NK-92 treated with Interleukin-12 subunit alpha and Interleukin-12 subunit beta, amount 100 ng/mL, for 24 hours (cell line): ENCODE data around the gene VKORC1.

Experiments used
- DNase-seq: peaks from one replicate; lab custom pipeline; 2025; lab: John Stamatoyannopoulos, UW

Gene VKORC1

DNA sequence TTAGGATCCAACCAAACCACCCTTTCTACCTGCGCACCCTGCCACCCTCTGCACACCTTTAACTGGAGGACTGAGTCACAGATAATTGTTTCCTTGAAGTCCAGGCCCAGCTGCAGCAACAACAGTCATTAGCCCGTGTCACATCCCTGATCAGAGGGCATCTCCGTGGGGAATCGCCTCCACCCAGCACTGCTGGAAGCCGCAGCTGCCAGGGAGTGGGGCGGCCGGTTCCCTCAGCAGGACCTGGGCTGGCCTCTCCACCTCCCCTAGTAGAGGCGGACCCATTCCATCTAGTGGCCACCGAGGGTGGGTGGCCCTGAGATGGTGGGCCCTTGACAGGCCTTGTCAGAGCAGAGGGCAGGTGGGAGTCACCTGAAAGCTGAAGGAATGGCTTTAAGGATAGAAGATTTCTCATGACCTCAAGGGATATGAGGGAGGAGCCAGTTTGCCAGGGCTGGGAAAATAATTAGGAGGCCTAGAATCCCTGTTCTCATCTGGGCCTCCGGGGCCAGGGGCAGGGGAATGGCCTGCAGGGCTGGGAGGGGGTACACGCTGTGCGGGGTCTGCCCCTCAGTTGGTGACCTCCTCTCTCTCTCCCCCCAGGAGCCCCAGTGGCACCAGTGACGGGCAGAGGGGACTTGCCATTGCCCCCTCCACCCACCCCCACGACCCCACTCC lies 12.1 kb downstream of the VKORC1 start:
- no peak for DNase-seq

DNA sequence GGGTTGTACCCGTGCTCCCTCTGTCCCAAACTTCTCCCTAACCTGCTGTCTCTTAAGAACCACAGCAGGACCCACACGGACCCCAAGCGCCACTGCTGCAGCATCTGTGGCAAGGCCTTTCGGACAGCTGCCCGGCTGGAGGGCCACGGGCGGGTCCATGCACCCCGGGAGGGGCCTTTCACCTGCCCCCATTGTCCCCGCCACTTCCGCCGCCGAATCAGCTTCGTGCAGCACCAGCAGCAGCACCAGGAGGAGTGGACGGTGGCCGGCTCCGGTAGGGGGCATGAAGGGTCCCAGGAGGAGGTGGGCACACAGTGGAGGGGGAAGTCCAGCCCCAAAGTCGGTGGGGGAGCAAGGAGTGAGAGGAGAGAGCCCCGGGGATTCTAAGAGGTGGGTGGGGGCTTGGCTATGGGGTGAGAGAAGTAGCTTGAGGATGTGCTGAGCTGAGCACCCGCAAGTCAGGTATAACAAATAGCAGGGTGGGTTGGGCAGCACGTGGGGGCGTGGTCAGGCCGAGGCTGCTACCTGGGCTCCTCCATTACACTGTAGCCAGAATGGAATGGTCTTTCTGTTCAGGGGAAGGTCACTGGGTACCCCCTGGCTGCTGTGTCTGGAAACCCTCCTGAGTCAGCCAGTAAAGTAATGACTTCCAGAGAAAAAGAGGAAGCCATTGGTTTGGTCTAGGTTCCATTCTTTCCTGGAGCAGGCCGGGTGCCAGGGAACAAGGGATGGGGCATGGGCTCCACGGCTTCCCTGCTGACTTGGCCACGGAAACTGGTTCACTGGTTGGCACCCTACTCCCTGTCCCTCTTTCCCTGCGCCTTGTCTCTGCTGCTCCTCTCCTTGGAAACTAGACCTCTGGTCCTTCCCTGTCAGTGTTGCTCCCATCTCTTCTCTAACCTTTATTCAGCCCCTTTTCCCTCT lies 12.9 kb downstream of the VKORC1 start:
- no peak for DNase-seq

DNA sequence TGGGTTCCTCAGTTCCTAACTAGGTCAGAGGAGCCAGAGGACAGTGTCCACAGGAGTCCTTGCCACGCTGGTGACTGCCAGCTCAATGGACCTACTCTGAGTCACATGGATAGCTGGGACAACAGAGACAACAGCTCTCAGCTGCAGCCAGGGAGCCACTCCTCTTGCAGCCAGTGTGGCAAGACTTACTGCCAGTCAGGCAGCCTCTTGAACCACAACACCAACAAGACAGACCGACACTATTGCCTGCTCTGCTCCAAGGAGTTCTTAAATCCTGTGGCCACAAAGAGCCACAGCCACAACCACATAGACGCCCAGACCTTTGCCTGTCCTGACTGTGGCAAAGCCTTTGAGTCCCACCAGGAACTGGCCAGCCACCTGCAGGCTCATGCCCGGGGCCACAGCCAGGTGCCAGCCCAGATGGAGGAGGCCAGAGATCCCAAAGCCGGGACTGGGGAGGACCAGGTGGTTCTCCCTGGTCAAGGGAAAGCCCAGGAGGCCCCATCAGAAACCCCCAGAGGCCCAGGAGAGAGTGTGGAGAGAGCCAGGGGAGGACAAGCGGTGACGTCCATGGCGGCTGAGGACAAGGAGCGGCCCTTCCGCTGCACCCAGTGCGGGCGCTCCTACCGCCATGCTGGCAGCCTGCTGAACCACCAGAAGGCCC lies 13.7 kb downstream of the VKORC1 start:
- DNase-seq: no peak

DNA sequence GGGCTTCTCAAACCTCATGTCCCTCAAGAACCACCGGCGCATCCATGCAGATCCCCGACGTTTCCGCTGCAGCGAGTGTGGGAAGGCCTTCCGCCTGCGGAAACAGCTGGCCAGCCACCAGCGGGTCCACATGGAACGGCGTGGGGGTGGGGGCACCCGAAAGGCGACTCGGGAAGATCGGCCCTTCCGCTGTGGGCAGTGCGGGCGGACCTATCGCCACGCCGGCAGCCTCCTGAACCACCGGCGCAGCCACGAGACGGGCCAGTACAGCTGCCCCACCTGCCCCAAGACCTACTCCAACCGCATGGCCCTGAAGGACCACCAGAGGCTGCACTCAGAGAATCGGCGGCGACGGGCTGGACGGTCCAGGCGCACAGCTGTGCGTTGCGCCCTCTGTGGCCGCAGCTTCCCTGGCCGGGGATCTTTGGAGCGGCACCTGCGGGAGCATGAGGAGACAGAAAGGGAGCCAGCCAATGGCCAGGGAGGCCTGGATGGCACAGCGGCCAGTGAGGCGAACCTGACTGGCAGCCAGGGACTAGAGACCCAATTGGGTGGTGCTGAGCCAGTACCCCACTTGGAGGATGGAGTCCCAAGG lies 14.5 kb downstream of the VKORC1 start:
- DNase-seq: no peak

DNA sequence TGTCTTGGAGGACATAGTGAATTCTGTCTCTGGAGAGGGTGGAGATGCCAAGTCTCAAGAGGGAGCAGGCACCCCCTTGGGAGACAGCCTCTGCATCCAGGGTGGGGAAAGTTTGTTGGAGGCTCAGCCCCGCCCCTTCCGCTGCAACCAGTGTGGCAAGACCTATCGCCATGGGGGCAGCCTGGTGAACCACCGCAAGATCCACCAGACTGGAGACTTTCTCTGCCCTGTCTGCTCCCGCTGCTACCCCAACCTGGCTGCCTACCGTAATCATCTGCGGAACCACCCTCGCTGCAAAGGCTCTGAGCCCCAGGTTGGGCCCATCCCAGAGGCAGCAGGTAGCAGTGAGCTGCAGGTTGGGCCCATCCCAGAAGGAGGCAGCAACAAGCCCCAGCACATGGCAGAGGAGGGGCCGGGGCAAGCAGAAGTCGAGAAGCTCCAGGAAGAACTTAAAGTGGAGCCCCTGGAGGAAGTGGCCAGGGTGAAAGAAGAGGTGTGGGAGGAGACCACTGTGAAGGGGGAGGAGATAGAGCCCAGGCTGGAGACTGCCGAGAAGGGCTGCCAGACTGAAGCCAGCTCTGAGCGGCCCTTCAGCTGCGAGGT lies 15.2 kb downstream of the VKORC1 start:
- DNase-seq: no peak

- no peak for DNase-seq
Measured at GRCh38 chr16:31078597-31079341, 15.8 kb downstream of the VKORC1 start.

DNA sequence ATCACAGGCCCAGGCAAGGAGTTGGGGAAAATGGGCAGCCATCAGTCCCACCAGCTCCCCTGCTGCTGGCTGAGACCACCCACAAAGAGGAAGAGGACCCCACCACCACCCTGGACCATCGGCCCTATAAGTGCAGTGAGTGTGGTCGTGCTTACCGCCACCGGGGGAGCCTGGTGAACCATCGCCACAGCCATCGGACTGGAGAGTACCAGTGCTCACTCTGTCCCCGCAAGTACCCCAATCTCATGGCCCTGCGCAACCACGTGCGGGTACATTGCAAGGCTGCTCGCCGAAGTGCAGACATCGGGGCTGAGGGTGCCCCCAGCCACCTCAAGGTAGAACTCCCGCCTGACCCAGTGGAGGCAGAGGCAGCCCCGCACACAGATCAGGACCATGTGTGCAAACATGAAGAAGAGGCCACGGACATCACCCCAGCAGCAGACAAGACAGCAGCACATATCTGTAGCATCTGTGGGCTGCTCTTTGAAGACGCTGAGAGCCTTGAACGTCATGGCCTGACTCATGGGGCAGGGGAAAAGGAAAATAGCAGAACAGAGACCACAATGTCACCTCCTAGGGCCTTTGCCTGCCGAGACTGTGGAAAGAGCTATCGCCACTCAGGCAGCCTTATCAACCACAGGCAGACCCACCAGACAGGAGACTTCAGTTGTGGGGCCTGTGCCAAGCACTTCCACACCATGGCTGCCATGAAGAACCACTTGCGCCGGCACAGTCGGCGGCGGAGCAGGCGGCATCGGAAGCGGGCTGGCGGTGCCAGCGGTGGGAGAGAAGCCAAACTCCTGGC lies 16.8 kb downstream of the VKORC1 start:
- DNase-seq: no peak

DNA sequence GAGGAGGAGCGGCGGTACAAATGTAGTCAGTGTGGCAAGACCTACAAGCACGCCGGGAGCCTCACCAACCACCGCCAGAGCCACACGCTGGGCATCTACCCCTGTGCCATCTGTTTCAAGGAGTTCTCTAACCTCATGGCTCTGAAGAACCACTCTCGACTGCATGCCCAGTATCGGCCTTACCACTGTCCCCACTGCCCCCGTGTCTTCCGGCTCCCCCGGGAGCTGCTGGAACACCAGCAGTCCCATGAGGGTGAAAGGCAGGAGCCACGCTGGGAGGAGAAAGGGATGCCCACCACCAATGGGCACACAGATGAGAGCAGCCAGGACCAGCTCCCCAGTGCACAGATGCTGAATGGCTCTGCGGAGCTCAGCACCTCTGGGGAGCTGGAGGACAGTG lies 17.6 kb downstream of the VKORC1 start:
- no peak for DNase-seq

DNA sequence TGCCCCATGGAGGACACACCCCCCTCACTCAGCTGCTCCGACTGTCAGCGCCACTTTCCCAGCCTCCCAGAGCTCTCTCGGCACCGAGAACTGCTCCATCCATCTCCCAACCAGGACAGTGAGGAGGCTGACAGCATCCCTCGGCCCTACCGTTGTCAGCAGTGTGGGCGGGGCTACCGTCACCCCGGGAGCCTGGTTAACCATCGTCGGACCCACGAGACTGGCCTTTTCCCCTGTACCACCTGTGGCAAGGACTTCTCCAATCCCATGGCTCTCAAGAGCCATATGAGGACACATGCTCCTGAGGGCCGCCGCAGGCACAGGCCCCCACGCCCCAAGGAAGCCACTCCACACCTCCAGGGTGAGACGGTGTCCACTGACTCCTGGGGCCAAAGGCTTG lies 18.3 kb downstream of the VKORC1 start:
- no peak for DNase-seq

- no peak for DNase-seq
Measured at GRCh38 chr16:31074814-31075183, 19.8 kb downstream of the VKORC1 start.

DNA sequence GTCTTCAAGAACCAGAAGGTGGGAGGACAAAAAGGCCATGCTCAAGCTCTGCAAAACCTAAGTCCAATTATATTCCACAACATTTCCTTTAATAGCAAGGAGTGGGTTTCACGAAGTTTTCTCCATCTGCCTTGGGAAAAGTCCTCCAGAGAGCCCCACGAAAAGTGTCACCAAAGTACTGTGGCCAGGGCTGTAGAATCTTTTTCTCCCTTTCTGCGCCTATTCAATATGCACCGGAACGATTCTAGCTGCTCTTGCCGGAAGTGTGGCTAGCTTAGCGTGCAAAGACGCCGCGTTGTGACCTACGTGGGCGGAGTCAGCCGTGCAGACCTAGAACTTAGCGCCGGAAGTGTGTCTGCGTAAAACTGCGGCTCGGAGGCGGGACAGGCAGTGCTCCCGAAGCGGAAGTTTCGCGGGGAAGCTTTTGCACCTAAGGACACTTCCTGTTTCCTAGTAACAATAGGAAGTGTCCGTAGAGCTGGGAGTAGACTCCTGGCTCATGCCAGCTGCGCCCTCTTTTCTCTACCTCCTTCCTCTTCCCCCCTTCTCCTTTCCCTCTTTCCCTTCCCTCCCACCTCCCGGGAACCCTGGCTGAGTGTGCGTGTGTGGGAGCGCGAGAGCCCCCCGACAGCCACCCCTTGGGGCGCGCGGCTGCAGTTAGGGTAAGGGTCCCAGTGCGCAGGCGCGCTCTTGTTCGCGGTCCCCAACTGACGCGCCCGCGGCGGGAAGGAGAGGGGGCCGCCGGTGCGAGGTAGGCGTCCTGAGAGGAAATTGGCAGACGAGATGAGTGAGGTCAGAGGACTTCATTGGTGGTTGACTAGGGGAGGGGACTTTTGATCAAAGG lies 20.4 kb downstream of the VKORC1 start, which contains the start of the genes ZNF646 and ZNF668:
Gene ZNF646, plus strand, starts transcription at position 453 of the 844 bp plus-strand sequence. CDS start 1,903 bp downstream, outside the sequence.
Gene ZNF668, minus strand, starts transcription at position 271 of the 844 bp plus-strand sequence. CDS start 9,781 bp downstream, outside the sequence.
- peak; percentile 98 for DNase-seq

GRCh38 chr16:31073142-31073969 lies 21.2 kb downstream of the VKORC1 start:
- DNase-seq: peak; percentile 87

DNA sequence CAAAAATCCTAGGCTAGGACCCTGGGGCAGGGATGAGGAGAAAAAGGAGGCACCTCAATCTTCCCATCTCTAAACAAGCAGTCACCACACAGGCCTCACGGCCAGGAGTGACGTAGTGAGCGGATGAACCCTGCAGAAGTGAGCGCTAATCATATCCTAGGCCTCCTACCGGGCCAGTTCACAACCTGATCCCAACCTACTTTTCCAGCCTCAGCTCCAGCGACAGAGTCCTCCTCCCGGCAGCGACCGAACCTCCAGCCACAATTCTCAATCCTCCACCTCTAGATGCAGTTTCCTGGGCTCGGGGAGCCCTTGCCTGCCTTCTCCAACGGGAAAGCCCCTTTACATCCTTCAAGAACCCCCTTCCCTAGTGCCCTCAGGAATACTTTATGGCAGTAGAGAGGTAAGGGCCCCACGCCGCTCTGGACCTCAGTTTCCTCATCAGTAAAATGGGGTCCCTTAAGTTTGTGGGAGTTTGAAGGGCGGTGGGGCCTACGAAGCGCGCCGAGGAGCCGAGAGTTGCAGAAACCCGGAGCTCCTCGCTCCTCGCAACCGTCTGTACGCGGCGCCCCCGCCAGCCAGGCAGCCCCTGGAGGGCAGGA lies 22.0 kb downstream of the VKORC1 start:
- DNase-seq: no peak

DNA sequence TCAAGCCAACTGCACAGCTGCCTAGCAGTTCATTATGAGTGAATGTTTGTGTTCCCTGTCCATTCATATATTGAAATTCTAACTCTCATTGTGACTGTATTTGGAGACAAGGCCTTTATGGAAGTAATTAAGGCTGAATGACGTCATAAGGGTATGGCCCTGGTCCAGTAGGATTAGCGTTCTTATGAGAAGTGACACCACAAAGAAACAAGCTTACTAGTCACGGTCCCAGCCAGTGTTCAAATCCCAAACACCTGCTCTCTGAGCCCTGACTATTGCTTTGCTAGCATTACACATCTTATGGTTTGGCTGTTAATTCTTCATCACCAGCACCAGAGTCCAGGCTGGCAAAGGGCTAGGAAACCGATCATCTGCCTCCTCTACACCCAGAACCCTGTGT lies 22.7 kb downstream of the VKORC1 start:
- DNase-seq: no peak

- no peak for DNase-seq
Measured at GRCh38 chr16:31067342-31067741, 27.3 kb downstream of the VKORC1 start.

DNA sequence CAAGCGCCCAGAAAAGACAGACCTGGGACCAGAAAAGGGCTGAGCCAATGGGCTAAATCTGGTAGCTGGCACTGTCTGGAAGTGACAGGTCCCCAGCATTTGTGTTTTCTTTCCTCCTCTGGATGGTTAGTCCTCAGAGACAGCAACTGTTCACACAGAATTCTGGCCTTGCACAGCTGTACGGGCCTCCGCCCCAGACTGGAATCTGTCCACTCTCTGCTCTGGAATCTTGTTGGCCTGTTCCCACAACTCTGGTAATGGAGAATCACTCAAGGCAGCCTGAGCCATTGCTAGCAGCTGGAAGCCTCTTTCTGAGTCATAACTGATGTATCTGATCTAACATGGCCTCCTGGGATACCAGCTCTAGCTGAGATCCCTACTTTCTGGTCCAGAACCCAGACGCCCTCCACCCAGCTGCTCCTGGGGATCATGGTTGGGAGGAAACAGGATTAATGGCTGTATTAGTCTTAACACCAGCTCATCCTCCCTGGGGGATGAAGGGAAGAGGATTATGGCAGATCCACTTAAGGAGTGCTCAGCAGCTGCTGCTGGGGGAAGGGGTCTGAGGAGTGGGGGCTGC lies 29.6 kb downstream of the VKORC1 start:
- no peak for DNase-seq

DNA sequence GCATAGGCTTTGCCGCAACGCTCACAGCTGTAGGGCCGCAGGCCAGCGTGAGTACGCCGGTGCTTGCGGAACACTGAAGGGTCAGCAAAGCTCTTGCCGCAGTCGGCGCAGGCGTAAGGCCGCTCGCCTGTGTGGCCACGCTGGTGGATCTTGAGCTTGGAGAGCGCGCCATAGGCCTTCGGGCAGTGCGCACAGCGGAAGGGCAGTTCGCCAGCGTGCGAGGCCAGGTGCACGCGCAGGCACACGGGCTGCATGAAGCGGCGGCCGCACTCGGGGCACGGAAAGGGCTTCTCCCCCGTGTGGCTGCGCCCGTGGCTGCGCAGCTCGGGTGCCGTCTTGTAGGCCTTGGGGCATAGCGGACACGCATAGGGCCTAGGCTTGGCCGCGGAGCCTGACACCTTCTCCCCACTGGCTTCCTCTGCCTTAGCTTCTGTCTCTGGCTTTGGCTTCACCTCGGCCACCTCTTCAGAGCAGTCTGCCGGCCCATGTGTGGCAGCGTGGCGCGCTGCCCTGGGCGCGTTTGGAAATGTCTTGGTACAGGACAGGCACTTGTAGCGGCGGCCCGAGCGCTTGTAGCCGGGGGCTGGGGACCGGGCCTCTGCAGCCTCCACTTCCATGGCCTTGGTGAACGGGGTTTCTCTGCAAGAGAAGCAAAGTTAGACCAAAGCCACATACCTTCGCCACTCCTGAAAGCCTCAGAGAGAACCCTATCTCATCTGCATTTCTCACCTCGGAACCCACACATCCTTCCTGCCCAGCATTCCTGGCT lies 30.6 kb downstream of the VKORC1 start:
- no peak for DNase-seq
